Activated effector memory CD4-positive, alpha-beta T cell treated with anti-CD3 and anti-CD28 coated beads, Interleukin-2, amount 50 U/mL, for 16 hours (primary cell): Measurements from ENCODE around the gene MAP1LC3A.

Source experiments
- DNase-seq: peaks from one replicate; pipeline ENCODE4 v3.0.0-alpha.2; 2020

The MAP1LC3A gene

GRCh38 chr20:34579191-34579978, 20.9 kb downstream of the MAP1LC3A start:
- DNase-seq: no peak

GRCh38 chr20:34579979-34580940, 21.7 kb downstream of the MAP1LC3A start:
- no peak for DNase-seq

- no peak for DNase-seq
Observed at GRCh38 chr20:34581341-34582184, 23.0 kb downstream of the MAP1LC3A start.

GRCh38 chr20:34582221-34582620, 23.7 kb downstream of the MAP1LC3A start:
- no peak for DNase-seq

DNA sequence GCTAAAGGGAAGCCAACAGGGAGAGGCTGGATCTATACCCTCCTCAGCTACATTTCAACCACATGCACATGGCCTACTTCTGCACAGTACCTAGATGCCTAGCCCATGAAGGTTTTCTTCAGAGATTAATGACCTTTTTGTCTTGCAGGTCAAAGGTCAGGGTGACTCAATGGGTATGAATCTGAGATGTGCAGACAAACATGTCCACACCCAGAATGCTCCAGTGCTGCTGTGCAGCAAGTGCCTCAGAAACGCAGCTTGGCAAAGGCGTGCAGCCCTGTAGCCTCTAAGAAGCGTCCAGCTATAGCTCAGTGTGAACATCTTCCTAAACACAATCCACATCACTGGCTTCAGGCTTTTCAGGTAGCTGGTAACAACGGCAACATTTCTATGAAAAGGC, 24.4 kb downstream of the MAP1LC3A start:
- DNase-seq: no peak

DNA sequence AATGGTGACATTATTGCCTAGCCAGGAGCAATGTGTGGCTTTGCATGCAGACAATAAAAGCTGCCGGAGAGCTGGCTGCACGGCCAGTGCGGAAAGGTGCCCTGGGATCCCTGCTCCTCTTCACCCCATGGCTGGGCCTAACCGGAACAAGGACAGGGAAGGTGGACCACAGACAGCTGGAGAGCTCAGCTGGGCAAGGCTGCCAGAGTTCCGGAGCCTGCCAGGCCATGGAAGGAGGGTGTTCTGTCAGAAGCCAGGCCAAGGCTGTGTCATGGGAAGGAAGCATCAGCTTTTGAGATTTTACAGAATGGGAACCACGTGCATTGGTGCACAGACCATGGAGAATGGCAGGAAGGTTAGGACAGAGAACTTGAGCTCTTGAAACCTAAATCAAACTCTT, 25.0 kb downstream of the MAP1LC3A start:
- no peak for DNase-seq

- no peak for DNase-seq
Observed at GRCh38 chr20:34585019-34585418, 26.5 kb downstream of the MAP1LC3A start.

DNA sequence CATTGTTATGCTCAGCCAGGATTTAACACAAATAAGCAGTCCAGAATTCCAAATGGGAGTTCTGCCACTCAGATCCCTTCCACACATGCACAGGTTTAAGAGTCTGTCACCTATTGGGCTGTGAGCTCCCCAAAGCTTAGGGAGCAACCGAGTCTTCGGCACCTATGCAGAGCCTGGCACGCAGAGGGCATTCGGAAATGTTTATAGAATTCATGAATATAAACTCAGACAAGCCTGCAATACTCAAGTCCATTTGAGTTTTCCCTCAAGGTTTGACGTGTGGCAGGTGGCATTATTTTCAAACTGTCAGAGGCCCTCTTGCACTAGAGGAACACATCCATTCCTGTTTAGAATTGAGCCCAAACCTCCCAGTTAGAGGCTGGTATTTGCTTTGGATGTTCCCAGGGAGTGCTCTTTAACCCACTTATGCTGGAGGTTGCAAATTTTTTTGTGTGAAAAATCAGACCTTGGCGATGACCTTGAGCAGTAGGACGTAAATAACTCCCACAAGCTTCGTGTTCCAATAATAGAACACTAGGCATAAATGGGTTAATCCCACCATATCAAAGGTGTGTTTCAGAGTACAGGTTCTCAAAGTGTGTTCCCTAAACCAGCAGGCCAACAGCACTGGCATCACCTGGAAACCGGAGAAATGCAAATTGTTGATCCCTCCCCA, 28.1 kb downstream of the MAP1LC3A start:
- DNase-seq: no peak

GRCh38 chr20:34595377-34596184, 37.1 kb downstream of the MAP1LC3A start:
- no peak for DNase-seq

GRCh38 chr20:34600892-34601653, 42.6 kb downstream of the MAP1LC3A start:
- DNase-seq: no peak

DNA sequence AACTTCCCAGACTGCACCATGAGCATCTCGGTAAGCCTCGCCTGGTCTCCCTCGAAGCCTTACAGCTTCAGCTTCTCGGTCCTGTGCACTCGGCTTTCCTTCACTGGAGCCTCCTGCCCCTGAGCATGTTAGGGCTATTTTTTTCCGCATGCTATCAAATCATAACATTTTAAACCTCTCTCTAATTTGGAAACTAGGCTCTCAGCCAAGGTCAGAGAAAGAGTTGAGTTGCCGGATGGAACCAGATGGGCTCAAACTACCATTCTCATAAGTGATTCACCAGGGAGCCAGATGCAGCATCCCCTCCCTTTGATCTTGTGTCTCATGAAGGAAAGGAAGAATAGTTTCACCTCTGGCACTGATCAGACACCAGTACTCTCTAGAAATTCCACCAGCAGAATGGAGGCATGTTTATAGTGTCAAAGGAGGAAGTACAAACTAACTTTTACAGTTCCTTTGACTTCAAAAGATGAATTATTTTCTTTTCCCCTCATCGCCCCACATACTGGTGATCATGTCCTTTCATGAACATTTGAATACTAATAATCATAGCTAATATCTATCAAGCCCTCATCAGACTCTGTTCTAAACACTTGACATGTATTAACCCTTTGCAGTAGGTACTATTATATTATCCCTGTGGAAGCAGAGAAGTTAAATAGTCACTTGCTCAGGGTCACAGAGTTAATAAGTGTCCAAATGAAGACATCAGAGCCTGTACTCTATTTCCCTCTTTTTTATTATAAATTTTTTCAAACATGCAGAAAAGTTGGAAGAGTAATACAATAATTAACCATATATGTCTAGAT, 46.7 kb downstream of the MAP1LC3A start:
- no peak for DNase-seq

- DNase-seq: no peak
Observed at GRCh38 chr20:34607066-34607465, 48.5 kb downstream of the MAP1LC3A start.
